ENCODE data around the gene DSPP. TPM values are rescaled to one million over a fixed set of nuclear protein-coding genes. Genes with fewer than 3 reads are reported as not detected.

Gene DSPP
- total and polyA plus RNA-seq, 2 of the 4 experiments (the other 2 are of a cell fraction) = not detected

DNA sequence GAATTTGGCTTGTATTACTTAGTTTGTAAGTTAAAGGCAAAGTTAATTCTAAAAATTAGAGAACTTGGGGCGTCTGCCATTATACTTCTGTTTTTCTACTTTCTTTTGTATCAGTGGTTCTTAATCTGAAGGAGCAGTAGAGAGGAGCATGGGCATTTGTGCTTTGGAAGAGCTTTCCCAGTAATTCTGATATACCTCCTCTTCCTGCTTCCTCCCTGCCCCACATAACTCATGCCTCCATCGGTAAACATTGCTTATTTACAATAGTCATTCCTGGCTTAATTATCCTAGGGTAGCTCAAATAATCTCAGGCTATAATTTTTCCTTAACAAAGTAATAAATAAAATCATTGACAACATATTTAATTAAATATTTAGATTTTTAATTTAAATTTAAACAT, 42.1 kb upstream of the DSPP start:
- ChIA-PET CTCF (no interaction called here), POLR2A (ENCODE audit: unreplicated experiment) (no interaction called here)
- no peak overlapping the region for H3K18ac ChIP-seq (ENCODE audit: low read depth, low read length)
- H3K36me3 ChIP-seq (ENCODE audit: control insufficient read depth, insufficient read depth, low read length) = no peaks in the 10 kb centered on the region
- no peak overlapping the region for H2BK20ac ChIP-seq (ENCODE audit: low read depth, low read length)
- BruUV-seq (replicated peaks) = no TSS peak
- WGBS, 2 experiments (ENCODE audit: extremely low coverage in 2 of 2, insufficient read length in 1 of 2) = no CpG with 5 or more reads among the region's 2 CpGs
- no peak overlapping the region for H2AFZ ChIP-seq (replicated peaks; ENCODE audit: low read length, poor library complexity)
- H3K4ac ChIP-seq (ENCODE audit: low read depth, low read length) = no peak overlapping the region
- H2AK5ac ChIP-seq (ENCODE audit: low read depth, low read length) = no peak overlapping the region
- H4K8ac ChIP-seq (ENCODE audit: low read depth in 2 of 2, low read length in 2 of 2) = no peak overlapping the region
- no peak overlapping the region for H2BK15ac ChIP-seq (ENCODE audit: low read depth, low read length)
- H3K27ac ChIP-seq (ENCODE audit: insufficient read depth, low read length) = no peak overlapping the region
- DNase-seq = no peak
- H2BK120ac ChIP-seq (ENCODE audit: low read depth, low read length) = no peak overlapping the region
- intact Hi-C loops (cut with micrococcal nuclease) (no loop called here), in situ Hi-C loops (cut with MboI; ENCODE audit: low sequenced_read_pairs) (no loop called here), dilution Hi-C loops (cut with HindIII; ENCODE audit: low sequenced_read_pairs, unreplicated experiment) (no loop called here)
- no peak overlapping the region for H2BK5ac ChIP-seq (ENCODE audit: low read depth, low read length, poor library complexity, severe bottlenecking)
- ATAC-seq (ENCODE audit: low read depth) = no peak
- H3K9me3 ChIP-seq (ENCODE audit: control insufficient read depth, insufficient read depth, low read length) = no peaks in the 10 kb centered on the region
- H3K23ac ChIP-seq (ENCODE audit: low read depth, low read length) = no peak overlapping the region
- no peak overlapping the region for H3K14ac ChIP-seq (replicated peaks; ENCODE audit: low read depth, low read length)
- no peaks in the 10 kb centered on the region for H3K4me1 ChIP-seq (ENCODE audit: control insufficient read depth, insufficient read depth, low read length)
- no peak for TF ChIP-seq NFE2L2 (IDR thresholded peaks at IDR 0.05; ENCODE audit: low read depth, low read length)
- no peak overlapping the region for H4K5ac ChIP-seq (ENCODE audit: low read depth, low read length)
- no peak overlapping the region for H2AK9ac ChIP-seq (replicated peaks; ENCODE audit: low read depth, low read length, poor library complexity)
- H3K9ac ChIP-seq (ENCODE audit: low read depth, low read length) = no peak overlapping the region
- no peak overlapping the region for H4K91ac ChIP-seq (ENCODE audit: insufficient read depth, low read depth, low read length)
- no peaks in the 10 kb centered on the region for H3K9me1 ChIP-seq (ENCODE audit: insufficient read depth, low read length)
- no peak overlapping the region for H3K56ac ChIP-seq (ENCODE audit: extremely low read depth, insufficient read depth, low read length)
- no peaks in the 10 kb centered on the region for H4K20me1 ChIP-seq (ENCODE audit: insufficient read depth, low read length)
- H3K4me3 ChIP-seq (ENCODE audit: insufficient read depth, low read depth, low read length) = no peak overlapping the region
- H3K79me1 ChIP-seq (ENCODE audit: low read depth in 1 of 2, low read length in 2 of 2) = no peaks in the 10 kb centered on the region
- no peak overlapping the region for H3K4me2 ChIP-seq (ENCODE audit: low read depth, low read length)
- no peaks in the 10 kb centered on the region for H3K27me3 ChIP-seq (ENCODE audit: control insufficient read depth, insufficient read depth, low read length)
